Heart left ventricle (tissue), 13 donors: ENCODE results near the gene VPS35L.

Source experiments
- CTCF ChIP-seq, 12 donors: fragments of 200-600 bp; sonication (generic) in 4 of 12; IDR thresholded peaks; one replicate each; pipeline versions ENCODE4 v1.5.0 to v1.8.0; 2018 to 2022; ENCODE audit warnings: antibody characterized with exemption in 12 of 12, mild to moderate bottlenecking in 5 of 12
- POLR2A ChIP-seq, 2 donors: fragments of 450-650 bp; IDR thresholded peaks; one replicate each; pipeline ENCODE4 v1.6.1; 2017; ENCODE audit warnings: antibody characterized with exemption in 2 of 2, mild to moderate bottlenecking in 2 of 2, moderate library complexity in 2 of 2
- donor health status: ischemic (EF 13 %, LVEDD 7.1; RV severe dilation, severe dysfunction).
- donor health status: DM: no; HTN: yes; CAD: no.
- donor health status: DM: no; HTN: no; CAD: no.
- donor health status: ischemic (EF 25% LVEDD 6.9; RV normal size, moderate dysfunction).
- donor health status: ischemic (EF 25% LVEDD 5.7; RV mildly dilated, moderate dysfunction).
- donor health status: ischemic (EF 35%, LVEDD 5.7; RV mildly dilated, moderate dysfunction).
- donor health status: nonischemic (EF 11% LVEDD 7.7; RV severe dilation, severe dysfunction).
- donor health status: DM: yes; HTN: yes; CAD: no.
- donor health status: PGD.
- donor health status: ischemic (EF 29% LVEDD 5.4; RV normal size, mild dysfunction).
- donor health status: nonischemic (EF 23%, LVEDD 6.1; RV moderate dilation, normal function).

GRCh38 chr16:19589106-19589505 lies 33.6 kb downstream of the VPS35L start:
- TF ChIP-seq CTCF (IDR thresholded peaks at IDR 0.05) (no peak), POLR2A (IDR thresholded peaks at IDR 0.05) (no peak)
